ENCODE results near the gene RAD51B.
"Not testable (repeated sequence)": the region's sequence is repeated elsewhere in the genome, so short reads cannot be mapped to it uniquely, and the experiment has no call there.

Gene RAD51B

GRCh38 chr14:68173227-68173972, 353.8 kb downstream of the RAD51B start:
- no peak for TF ChIP-seq PAX5 (IDR thresholded peaks at IDR 0.05; ENCODE audit: insufficient read depth, low read length, severe bottlenecking)
- TF ChIP-seq SPI1 (IDR thresholded peaks at IDR 0.05; ENCODE audit: low read depth, low read length): peak; percentile 66
- FAIRE-seq (no peak), DNase-seq (ENCODE audit: insufficient read length, low spot score) (no peak)

DNA sequence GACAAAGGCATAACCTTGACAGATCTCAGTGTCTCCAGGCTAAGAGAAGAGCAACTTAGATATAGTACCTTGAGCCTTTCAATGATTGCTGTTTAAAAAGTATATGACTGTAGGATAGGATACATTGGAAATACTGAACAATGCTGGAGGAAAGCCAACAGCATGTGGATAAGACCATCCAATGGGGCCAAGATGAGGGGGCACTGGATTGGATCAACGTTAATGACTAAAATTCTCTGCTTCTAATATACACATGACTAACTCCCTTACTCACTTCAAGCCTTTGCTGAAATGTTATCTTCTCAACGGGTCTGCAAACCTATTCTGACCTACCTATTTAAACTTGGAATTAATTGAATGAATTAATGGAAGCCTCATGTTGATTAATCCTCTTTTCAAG, 354.9 kb downstream of the RAD51B start:
- DNase-seq (ENCODE audit: insufficient read length, low spot score) (no peak), FAIRE-seq (no peak)
- TF ChIP-seq POLR2AphosphoS5 (IDR thresholded peaks at IDR 0.05; ENCODE audit: low read depth, low read length): no peak
- TF ChIP-seq PAX5 (IDR thresholded peaks at IDR 0.05; ENCODE audit: insufficient read depth, low read length, severe bottlenecking): no peak
- TF ChIP-seq TAF1 (IDR thresholded peaks at IDR 0.05; ENCODE audit: low read depth, low read length): no peak
- no peak for TF ChIP-seq POLR2A (IDR thresholded peaks at IDR 0.05; ENCODE audit: low read depth, low read length)
- TF ChIP-seq SPI1 (IDR thresholded peaks at IDR 0.05; ENCODE audit: low read depth, low read length): no peak
- no peak for TF ChIP-seq POU2F2 (IDR thresholded peaks at IDR 0.05; ENCODE audit: low read depth, low read length)

GRCh38 chr14:68176687-68177086, 357.1 kb downstream of the RAD51B start:
- TF ChIP-seq POLR2AphosphoS5 (IDR thresholded peaks at IDR 0.05; ENCODE audit: low read depth, low read length) (no peak), SPI1 (IDR thresholded peaks at IDR 0.05; ENCODE audit: low read depth, low read length) (no peak), TAF1 (IDR thresholded peaks at IDR 0.05; ENCODE audit: low read depth, low read length) (no peak), PAX5 (IDR thresholded peaks at IDR 0.05; ENCODE audit: insufficient read depth, low read length, severe bottlenecking) (no peak), POLR2A (IDR thresholded peaks at IDR 0.05; ENCODE audit: low read depth, low read length) (no peak), POU2F2 (IDR thresholded peaks at IDR 0.05; ENCODE audit: low read depth, low read length) (no peak)
- no peak for DNase-seq (ENCODE audit: insufficient read length, low spot score)
- FAIRE-seq: no peak

DNA sequence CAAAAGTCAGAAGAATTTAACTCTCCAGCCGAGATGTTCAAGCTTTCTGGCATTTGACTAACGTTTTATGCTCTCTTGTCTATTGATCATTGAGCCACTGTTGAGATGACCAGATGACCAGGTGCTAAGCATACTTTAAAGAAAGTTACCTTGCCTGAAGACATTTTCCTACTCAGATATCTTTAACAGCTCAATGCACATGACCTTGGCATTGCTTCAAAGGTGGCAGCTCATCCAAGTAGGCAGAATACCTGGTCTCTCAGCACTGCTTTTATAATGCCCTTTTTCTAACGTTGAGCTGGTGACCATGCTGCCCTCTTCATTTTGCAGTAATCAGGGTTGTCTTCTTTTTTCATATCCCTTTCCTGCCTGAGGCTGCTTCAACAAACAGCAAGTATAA, 358.1 kb downstream of the RAD51B start:
- FAIRE-seq: no peak
- TF ChIP-seq POLR2AphosphoS5 (IDR thresholded peaks at IDR 0.05; ENCODE audit: low read depth, low read length) (no peak), PAX5 (IDR thresholded peaks at IDR 0.05; ENCODE audit: insufficient read depth, low read length, severe bottlenecking) (no peak), POU2F2 (IDR thresholded peaks at IDR 0.05; ENCODE audit: low read depth, low read length) (no peak), TAF1 (IDR thresholded peaks at IDR 0.05; ENCODE audit: low read depth, low read length) (no peak), SPI1 (IDR thresholded peaks at IDR 0.05; ENCODE audit: low read depth, low read length) (no peak), POLR2A (IDR thresholded peaks at IDR 0.05; ENCODE audit: low read depth, low read length) (no peak)
- no peak for DNase-seq (ENCODE audit: insufficient read length, low spot score)

- no peak for FAIRE-seq
- TF ChIP-seq SPI1 (IDR thresholded peaks at IDR 0.05; ENCODE audit: low read depth, low read length): no peak
- no peak for TF ChIP-seq TAF1 (IDR thresholded peaks at IDR 0.05; ENCODE audit: low read depth, low read length)
- no peak for TF ChIP-seq POU2F2 (IDR thresholded peaks at IDR 0.05; ENCODE audit: low read depth, low read length)
- TF ChIP-seq PAX5 (IDR thresholded peaks at IDR 0.05; ENCODE audit: insufficient read depth, low read length, severe bottlenecking): no peak
- TF ChIP-seq POLR2A (IDR thresholded peaks at IDR 0.05; ENCODE audit: low read depth, low read length): no peak
- TF ChIP-seq POLR2AphosphoS5 (IDR thresholded peaks at IDR 0.05; ENCODE audit: low read depth, low read length): no peak
- no peak for DNase-seq (ENCODE audit: insufficient read length, low spot score)
Observed at GRCh38 chr14:68178282-68178681, 358.7 kb downstream of the RAD51B start.

DNA sequence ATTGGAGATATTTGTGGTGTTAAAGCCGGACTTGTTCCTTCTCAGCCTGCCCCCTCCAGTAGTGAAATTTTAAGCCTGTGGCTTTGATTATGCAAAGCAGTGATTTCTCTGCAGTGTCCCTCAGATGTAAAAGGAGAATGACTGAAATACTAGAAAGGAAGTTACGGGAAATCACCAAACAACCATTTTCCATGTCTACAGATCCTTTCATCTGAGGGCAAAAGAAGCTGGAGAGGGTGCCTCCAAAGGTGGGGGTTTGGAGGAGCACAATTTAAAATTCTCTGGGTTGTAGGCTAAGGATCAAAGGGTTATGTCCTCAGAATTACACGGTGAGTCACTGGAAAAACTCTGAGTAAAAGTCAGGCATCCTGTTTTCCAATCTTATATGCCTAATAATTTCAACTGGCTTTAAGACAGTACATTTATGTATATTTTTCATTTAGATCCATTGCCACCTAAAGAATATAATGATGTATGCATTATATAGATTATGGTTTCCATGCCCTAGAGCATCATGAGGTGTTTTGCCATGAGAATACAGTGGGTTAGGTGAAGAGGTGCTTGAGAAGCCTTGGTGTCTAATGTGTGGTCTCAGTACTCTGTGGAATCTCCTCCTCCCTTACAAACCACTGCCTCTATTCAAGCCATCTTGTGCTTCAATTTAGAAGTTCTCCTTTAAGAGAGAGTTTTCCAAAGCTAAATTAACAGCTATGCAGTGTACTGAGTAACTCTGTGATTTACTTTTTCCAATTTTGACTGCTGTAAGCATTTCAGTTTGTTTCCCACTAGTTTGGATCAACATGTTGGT, 362.1 kb downstream of the RAD51B start:
- no peak for FAIRE-seq
- no peak for DNase-seq (ENCODE audit: insufficient read length, low spot score)
- TF ChIP-seq POLR2A (IDR thresholded peaks at IDR 0.05; ENCODE audit: low read depth, low read length): no peak
- no peak for TF ChIP-seq PAX5 (IDR thresholded peaks at IDR 0.05; ENCODE audit: insufficient read depth, low read length, severe bottlenecking)
- peak; percentile 16; the same call in 1 of the 2 replicates for TF ChIP-seq SPI1 (IDR thresholded peaks at IDR 0.05; ENCODE audit: low read depth, low read length)
- TF ChIP-seq TAF1 (IDR thresholded peaks at IDR 0.05; ENCODE audit: low read depth, low read length): no peak
- no peak for TF ChIP-seq POLR2AphosphoS5 (IDR thresholded peaks at IDR 0.05; ENCODE audit: low read depth, low read length)
- TF ChIP-seq POU2F2 (IDR thresholded peaks at IDR 0.05; ENCODE audit: low read depth, low read length): peak; percentile 89

DNA sequence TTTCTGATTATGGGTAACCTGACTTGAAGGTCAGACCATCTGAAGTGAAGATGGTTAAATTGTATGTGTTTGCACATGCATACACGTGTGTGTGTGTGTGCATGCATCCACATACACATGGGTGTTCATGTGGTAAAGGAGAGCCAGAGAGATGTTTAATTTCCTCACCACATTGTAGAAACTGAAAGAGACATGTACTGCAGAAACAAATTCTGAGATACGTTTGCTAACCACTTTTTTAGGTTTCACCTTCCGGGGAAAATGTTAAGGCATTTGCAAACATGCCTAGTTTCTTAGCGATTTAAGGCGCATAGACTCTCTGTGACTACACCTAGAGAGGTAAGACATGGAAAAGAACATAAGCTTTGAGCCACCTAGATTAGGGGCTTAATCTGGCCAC, 362.9 kb downstream of the RAD51B start:
- TF ChIP-seq POLR2AphosphoS5 (IDR thresholded peaks at IDR 0.05; ENCODE audit: low read depth, low read length) (no peak), TAF1 (IDR thresholded peaks at IDR 0.05; ENCODE audit: low read depth, low read length) (no peak), POLR2A (IDR thresholded peaks at IDR 0.05; ENCODE audit: low read depth, low read length) (no peak), SPI1 (IDR thresholded peaks at IDR 0.05; ENCODE audit: low read depth, low read length) (no peak), POU2F2 (IDR thresholded peaks at IDR 0.05; ENCODE audit: low read depth, low read length) (peak; percentile 57; the same call in 1 of the 2 replicates)
- FAIRE-seq (peak; percentile 69), DNase-seq (ENCODE audit: insufficient read length, low spot score) (peak; percentile 16)

DNA sequence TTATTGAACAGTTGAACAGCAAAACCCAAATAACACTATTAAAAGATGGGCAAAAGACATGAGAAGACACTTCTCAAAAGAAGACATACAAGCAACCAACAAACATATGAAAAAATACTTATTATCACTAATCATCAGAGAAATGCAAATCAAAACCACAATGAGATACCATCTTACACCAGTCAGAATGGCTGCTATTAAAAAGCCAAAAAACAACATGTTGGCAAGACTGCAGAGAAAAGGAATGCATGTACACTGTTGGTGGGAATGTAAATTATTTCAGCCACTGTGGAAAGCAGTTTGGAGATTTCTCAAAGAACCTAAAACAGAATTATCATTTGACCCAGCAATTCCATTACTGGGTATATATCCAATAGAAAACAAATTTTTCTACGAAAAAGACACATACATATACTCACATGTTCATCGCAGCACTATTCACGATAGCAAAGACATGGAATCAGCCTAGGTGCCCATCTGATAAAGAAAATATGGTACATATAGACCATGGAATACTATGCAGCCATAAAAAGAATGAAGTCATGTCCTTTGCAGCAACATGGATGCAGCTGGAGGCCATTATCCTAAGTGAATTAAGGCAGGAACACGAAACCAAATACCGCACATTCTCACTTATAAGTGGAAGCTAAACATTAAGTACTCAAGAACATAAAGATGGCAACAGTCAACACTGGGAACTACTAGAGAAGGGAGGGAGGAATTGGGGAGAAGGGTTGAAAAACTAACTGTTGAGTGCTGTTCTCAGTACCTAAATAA, 367.1 kb downstream of the RAD51B start:
- not testable (repeated sequence) for DNase-seq (ENCODE audit: insufficient read length, low spot score)

DNA sequence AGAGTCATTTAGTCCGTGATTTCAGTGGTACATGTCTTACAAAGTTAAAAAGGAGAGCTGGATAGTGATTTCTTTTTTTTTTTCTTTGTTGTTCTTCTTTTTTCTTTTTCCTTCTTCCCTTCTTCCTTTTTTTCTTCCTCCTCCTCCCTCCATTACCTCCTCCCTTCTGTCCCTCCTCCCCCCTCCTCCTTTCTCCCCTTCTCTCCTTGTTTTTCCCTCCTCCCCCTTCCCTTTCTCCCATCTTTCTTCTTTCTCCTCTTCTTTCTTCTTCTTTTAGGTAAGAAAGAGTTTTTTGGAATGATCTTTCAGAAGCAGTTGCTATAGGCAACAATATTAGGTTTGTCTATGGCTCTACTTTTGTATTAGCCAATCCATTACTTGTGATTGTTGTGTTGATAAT, 368.6 kb downstream of the RAD51B start:
- FAIRE-seq: no peak
- DNase-seq (ENCODE audit: insufficient read length, low spot score): no peak
- TF ChIP-seq POLR2AphosphoS5 (IDR thresholded peaks at IDR 0.05; ENCODE audit: low read depth, low read length): no peak
- no peak for TF ChIP-seq POLR2A (IDR thresholded peaks at IDR 0.05; ENCODE audit: low read depth, low read length)
- no peak for TF ChIP-seq PAX5 (IDR thresholded peaks at IDR 0.05; ENCODE audit: insufficient read depth, low read length, severe bottlenecking)
- TF ChIP-seq TAF1 (IDR thresholded peaks at IDR 0.05; ENCODE audit: low read depth, low read length): no peak
- TF ChIP-seq SPI1 (IDR thresholded peaks at IDR 0.05; ENCODE audit: low read depth, low read length): no peak
- no peak for TF ChIP-seq POU2F2 (IDR thresholded peaks at IDR 0.05; ENCODE audit: low read depth, low read length)

More for the DNA sequence above, 367.1 kb downstream of the RAD51B start:
- not testable (repeated sequence) for FAIRE-seq

Data from GM12891 (cell line).